Endometrial microvascular endothelial cells (primary cell): Measurements from ENCODE around the gene SPHK1. TPM values are rescaled to one million over a fixed set of nuclear protein-coding genes. Genes with fewer than 3 reads are reported as not detected.

Experiments used
- in situ Hi-C: cut with HindIII; loops from 2 replicates; pipeline ENCODE4 v1.10.0; 2017; ENCODE audit warnings: low sequenced_read_pairs, low pct_unique_long_range_greater_than_20kb; ENCODE audit errors: inconsistent ontology term
- total RNA-seq: library from RNA; depleted of rRNA; stranded (reverse); fragments of >200 nt; gene quantifications from one replicate; pipeline ENCODE4 v1.2.3, GENCODE V29; 2015; ENCODE audit errors: inconsistent ontology term

SPHK1 gene
- total RNA-seq, 1 donor from 2014 or later = 121 TPM

DNA sequence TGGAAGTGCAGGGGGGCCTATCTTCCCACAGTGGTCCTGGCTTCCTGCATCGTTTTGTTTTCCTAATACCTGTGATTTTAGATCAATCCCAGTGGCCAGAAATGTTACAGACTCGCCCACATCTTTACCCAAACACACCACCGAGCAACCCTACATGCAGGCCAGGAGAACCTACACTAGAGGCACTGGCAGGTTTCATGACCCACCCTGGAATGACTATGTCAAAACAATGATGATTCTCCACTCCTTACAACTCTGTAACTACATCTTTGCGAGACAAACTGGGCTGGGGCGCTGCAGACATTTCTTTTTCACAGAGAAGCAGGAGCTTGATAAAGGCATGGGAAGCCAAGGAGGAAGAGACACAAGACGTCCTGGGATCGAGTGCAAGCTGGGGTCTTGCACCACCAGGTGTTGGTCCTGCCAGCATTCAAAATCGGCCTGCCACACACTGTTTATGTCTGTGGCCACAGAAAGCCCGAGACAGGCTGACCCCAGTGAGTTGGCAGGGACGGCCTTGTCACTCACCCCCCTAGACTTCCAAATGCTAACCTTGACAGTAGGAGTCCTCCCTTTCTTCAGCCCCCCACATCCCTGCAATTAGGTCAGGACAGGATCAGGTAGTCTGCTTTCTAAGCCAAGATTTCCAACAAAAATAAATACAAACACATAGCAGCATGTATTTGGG is 36.1 kb downstream of the SPHK1 start:
- in situ Hi-C loops = no loop called here

DNA sequence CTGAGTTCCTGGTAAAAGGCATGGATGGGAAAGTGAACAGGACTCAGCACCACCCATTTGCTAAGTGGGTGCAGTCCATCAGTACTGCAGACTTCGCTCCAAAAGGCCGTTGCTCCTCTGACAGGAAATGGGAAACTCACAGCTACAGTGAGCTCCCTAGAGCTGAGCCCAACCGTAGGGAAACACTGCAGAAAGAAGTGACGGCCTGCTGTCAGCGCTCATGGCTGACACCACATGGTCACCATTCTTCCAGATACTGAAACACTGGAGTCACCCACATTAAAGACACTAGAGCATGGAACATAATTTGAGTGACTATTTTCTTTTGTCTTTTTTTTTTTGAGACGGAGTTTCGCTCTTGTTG is 36.6 kb downstream of the SPHK1 start:
- in situ Hi-C loops = no loop called here

DNA sequence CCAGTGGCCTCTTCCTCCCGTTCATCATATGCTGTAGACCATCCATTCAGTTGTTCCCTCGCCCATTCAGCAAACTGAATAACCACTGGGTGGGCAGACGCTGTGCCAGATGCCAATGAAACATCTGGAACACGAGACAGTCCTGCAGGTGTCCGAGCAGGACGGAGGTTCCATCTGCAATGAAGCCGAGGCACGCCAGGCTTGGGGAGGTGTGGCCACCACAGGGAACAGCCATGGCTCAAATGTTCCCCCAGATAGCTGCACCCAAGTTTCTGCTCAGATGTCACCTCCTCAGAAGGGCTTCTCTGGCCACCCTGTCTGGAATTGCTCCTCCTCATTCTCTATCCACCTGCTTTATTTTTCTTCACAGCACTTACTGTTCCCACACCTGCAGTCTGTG is 38.0 kb downstream of the SPHK1 start:
- in situ Hi-C loops = no loop called here

DNA sequence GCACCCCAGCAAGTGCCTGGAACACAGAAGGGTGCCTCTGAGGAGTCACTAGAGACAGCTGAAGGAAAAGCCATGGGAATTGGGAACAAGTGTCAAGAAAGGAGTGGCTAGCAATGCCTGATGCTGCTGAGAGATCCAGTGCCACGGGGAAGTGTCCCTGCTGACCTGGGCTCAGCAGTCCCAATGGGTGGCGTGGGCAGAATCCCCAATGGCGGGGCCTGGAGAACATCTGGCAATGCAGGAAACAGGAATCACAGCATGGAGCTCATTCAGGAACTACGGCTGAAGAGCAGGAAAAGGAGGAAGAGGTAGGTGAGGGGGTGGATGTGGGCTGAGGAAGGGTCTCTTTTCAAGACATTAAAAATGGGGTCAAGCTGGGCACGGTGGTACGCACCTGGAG is 38.5 kb downstream of the SPHK1 start:
- in situ Hi-C loops = no loop called here

DNA sequence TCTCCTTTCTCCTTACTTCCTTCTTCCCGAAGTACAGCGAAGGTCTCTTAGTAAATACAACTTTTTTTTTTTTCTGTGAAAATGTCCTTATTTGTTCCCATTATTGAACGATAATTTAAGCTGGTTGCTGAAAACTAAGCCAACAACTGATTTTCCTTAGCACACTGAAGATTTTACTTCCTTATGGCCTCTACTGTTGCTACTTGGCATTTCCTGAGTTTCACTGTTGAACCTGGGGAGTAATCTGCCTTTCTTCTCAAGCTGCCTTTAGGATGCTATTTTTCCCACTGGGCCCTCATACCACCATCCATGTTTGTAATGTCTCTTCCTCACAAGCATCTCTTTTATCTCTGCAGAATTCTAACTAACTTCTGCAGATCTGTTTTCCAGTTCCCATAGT is 42.4 kb downstream of the SPHK1 start:
- in situ Hi-C loops = no loop called here

DNA sequence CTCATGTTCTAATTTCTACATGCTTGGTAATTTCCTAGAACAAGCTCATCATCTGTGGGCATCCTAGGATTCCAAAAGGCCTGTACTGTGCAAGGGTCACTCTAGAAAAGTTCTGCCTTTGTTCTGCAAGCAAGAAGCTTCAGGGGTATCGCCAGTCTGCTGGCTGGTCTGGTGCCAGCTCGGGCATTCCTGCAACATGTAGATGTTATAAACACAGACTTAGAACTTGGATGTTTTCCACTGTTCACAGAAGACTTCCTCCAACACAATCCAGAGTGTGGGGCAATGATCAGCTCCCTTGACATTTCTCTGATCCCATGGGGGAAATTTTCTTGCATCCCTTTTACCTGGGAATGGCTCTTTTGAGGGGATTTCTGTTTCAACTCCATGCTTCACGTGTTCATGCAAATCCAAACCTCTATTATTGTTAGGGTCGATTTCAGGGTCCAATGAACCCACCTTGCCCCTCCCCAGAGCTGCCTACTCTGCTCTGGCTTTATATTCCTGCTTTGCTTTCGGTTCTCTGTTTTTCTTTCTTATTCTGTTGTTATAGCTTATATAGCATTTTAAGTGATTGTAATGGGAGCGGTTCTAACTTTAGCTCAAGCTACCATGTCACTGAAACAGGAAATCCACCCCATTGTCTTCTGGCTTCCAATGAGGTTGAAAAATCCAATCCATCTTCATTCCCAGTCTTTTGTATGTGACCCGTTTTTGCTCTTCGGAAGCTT is 43.3 kb downstream of the SPHK1 start:
- in situ Hi-C loops = no loop called here

DNA sequence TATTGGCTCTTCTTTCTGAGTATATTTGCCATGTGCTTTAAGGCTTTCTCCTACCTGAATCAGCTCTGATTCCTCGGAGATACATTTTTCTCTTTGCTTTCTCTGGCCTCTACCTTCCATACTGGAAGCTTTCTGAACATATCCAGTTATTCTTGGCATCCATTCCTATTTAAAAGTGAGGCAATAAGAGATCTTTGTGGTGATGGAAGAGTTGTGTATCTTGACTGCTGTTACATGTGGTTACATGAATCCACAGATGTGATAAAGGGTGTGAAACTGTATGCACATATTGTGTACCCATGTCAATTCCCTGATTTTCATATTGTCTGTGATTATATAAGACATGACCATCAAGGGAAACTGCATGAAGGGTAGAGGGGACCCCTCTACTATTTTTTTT is 44.1 kb downstream of the SPHK1 start:
- in situ Hi-C loops = no loop called here

DNA sequence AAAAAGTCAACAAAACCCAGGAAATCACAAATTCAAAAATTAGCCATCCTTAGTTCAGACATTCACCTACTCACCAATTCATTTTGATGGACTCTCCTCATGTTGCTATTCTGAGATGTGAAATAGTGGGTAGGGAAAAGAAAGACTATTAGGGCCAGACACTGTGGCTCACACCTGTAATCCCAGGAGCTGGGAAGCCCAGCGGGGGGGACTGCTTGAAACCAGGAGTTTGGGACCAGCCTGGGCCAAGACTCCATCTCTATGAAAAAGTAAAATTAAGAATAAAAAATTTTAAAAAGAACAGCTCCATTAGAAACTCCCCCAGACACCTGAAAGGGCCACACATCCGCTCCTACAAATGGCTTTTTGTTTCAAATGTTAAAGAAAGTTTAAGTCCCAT is 47.1 kb downstream of the SPHK1 start:
- in situ Hi-C loops = no loop called here

DNA sequence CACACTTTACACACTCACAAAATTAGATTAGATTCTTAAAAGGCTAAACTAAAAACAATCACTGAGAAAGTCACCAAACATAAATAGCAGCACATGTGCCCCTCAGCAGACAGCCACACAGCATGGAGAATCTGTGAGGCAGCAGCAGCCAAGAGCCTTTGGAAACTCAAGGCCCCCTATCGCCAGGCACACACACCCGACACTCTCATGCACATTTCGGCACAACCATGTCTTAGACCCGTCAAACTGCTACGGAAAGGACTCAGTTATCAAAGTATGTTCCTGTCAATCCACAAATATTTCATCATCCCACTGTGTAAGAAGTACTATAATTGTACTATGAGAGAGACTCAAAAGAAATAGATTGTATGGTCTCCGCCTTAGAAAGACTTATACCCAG is 47.6 kb downstream of the SPHK1 start:
- in situ Hi-C loops = no loop called here

DNA sequence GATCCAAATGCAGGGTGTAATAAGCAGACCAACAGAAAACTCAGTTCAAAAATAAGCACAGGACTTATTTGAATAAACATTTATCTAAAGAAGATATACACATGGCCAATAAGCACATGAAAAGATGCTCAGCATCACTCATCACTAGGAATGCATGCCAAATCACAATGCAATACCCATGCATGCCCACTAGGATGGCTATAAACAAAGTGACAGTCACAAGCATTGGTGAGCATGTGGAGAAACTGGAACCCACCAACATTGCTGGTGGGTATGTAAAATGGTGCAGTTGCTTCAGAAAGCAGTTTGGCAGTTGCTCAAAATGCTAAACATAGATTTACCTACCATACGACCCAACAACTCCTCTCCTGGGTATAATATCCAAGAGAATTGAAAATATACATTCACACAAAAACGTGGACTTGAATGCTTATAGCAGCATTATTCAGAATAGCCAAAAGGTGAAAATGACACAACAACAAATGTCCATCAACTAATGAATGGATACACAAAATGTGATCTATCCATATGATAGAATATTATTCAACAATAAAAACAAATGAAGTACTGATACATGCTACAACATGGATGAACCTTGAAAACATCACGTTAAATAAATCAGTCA is 48.4 kb downstream of the SPHK1 start:
- in situ Hi-C loops = no loop called here

DNA sequence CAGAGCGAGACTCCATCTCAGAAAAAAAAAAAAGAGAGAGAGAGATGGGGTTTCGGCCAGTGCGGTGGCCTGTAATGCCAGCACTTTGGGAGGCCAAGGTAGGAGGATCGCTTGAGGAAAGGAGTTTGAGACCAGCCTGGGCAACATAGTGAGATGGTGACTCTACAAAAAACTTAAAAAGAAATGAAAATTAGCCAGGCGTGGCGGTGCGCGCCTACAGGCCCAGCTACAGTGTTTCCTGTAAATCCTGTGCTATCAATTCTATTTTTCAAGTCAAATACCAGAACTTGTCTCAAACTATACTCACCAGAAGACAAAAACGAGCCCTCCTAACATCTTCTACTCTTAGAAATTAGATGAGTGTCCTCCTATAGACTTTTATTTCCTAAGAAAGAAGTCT is 49.3 kb downstream of the SPHK1 start:
- in situ Hi-C loops = no loop called here

DNA sequence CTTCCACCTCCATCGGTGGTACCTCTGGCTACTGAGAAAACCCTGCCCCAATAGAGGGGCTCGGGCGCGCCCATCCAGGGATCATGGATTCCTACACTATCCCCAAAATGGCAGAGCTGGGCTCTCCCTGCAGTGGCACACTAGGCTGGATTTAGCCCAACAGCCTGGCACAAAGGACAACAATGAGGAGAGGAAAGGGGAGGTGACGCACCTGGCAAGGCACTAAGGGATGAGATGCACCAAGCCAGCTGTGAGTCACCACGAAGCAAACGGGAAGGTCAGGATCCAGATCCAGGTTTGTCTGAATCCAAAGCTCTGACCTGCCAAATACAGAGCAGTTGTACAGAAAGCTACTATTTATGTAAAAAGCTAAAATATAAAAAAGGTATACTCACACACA is 50.5 kb downstream of the SPHK1 start:
- in situ Hi-C loops = no loop called here

DNA sequence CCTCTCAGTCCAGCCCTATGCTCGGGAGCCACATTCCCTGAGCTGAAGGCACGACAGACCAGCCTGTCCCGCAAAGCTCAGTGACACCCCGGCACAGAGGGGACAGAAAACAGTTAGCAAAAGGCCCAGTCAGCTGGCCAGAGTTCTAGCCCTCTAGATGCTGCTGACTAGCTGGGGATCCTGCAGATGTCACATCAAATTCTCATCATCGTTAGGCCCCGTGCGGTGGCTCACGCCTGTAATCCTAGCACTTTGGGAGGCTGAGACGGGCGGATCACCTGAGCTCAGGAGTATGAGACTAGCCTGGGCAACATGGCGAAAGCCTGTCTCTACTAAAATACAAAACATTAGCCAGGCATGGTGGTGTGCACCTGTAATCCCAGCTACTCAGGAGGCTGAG is 51.3 kb downstream of the SPHK1 start:
- in situ Hi-C loops = no loop called here

Other genes with a start within 250 kb of the SPHK1 start
- gene FOXJ1, start 243.4 kb upstream of the SPHK1 start, total RNA-seq = not detected
- gene RNF157, start 144.1 kb upstream of the SPHK1 start, total RNA-seq = not detected
- 7.1 TPM for gene UBALD2, start 119.3 kb upstream of the SPHK1 start, total RNA-seq
- 2.1 TPM for gene QRICH2, start 76.3 kb upstream of the SPHK1 start, total RNA-seq
- 70.8 TPM for gene PRPSAP1, start 30.7 kb upstream of the SPHK1 start, total RNA-seq
- gene UBE2O, start 68.5 kb downstream of the SPHK1 start, total RNA-seq = 31.9 TPM
- not detected for gene AANAT, start 83.0 kb downstream of the SPHK1 start, total RNA-seq
- gene RHBDF2, start 116.8 kb downstream of the SPHK1 start, total RNA-seq = 42.8 TPM
- gene CYGB, start 153.1 kb downstream of the SPHK1 start, total RNA-seq = 0.37 TPM
- not detected for gene PRCD, start 155.4 kb downstream of the SPHK1 start, total RNA-seq
- gene ST6GALNAC2, start 201.3 kb downstream of the SPHK1 start, total RNA-seq = not detected